ENCODE measurements around the gene UNC13A. TPM values are rescaled to one million over a fixed set of nuclear protein-coding genes. Genes with fewer than 3 reads are reported as not detected.
A peak's percentile ranks its signal among the peaks of the same experiment; 100 is the strongest.

UNC13A gene
- total and polyA plus RNA-seq, 2 of the 13 experiments (the other 11 are each of a cell fraction or from before 2014, with no cell fraction given): 0.11 to 0.45 TPM

DNA sequence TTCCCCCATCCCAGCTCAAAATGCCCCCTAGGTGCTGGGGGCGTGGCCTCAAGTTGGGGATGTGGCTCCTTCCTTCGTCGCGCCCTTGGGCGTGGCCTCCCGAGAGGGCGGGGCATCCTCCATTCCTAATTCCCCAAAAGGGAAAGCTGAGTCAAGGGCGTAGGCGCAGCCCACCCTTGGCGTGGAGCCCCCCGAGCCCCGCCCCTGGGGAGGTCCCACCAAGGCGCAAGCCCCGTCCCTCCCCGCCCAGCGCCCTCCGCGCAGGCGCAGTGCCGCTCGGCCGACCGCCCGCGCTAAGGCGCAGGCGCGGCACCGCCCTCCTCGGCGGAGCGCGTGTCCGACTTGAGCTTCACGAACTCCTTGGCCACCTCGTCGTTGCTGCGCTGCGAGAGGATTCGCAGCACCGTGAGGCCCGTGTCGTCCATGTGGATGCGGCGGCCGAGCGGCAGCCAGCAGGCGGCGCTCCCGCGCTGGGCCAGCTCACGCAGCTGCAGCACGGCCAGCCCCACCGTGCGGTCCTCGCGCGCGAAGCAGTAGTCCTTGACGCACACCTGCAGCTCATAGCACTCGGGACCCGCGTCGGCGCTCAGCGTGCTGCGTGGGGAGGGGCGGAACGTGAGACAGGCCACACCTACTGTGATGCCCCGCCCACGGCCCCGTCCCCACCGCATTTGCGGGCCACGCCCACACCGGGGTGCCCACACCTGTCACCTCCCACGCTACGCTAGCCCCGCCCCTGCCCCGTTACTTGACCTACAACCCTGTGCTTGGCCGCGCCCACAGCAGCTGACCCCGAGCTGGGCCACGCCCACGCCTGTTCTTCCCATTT lies 82.2 kb downstream of the UNC13A start (continued):
- TF ChIP-seq, protein P1, sequence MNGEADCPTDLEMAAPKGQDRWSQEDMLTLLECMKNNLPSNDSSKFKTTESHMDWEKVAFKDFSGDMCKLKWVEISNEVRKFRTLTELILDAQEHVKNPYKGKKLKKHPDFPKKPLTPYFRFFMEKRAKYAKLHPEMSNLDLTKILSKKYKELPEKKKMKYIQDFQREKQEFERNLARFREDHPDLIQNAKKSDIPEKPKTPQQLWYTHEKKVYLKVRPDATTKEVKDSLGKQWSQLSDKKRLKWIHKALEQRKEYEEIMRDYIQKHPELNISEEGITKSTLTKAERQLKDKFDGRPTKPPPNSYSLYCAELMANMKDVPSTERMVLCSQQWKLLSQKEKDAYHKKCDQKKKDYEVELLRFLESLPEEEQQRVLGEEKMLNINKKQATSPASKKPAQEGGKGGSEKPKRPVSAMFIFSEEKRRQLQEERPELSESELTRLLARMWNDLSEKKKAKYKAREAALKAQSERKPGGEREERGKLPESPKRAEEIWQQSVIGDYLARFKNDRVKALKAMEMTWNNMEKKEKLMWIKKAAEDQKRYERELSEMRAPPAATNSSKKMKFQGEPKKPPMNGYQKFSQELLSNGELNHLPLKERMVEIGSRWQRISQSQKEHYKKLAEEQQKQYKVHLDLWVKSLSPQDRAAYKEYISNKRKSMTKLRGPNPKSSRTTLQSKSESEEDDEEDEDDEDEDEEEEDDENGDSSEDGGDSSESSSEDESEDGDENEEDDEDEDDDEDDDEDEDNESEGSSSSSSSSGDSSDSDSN (CRISPR knock-in tag; IDR thresholded peaks at IDR 0.05): no peak; the same call in 1 of the 2 replicates
- TF ChIP-seq ZNF101 (CRISPR knock-in tag; IDR thresholded peaks at IDR 0.05; ENCODE audit: borderline replicate concordance, low read depth) (peak; percentile 88; the same call in 1 of the 2 replicates), SRSF9 (IDR thresholded peaks at IDR 0.05; ENCODE audit: borderline replicate concordance, insufficient read depth, low read depth, low read length, poor library complexity, severe bottlenecking) (no peak), GFI1 (CRISPR knock-in tag; IDR thresholded peaks at IDR 0.05; ENCODE audit: borderline replicate concordance) (peak; percentile 91), SOX6 (IDR thresholded peaks at IDR 0.05) (no peak), SOX6 (CRISPR knock-in tag; IDR thresholded peaks at IDR 0.05) (no peak; the same call in 1 of the 2 replicates), MAFK (conservative IDR thresholded peaks at IDR 0.05 in 1 of 2, IDR thresholded peaks at IDR 0.05 in 1 of 2; ENCODE audit: low read length in 2 of 2) (no peak), BRD4 (CRISPR knock-in tag; IDR thresholded peaks at IDR 0.05) (peak; percentile 92), NKX3-1 (CRISPR knock-in tag; IDR thresholded peaks at IDR 0.05) (peak; percentile 99), ZNF431 (CRISPR knock-in tag; IDR thresholded peaks at IDR 0.05; ENCODE audit: borderline replicate concordance, low read depth) (peak; percentile 96), ZNF17 (CRISPR knock-in tag; IDR thresholded peaks at IDR 0.05) (peak; percentile 96), ZNF788 (CRISPR knock-in tag; IDR thresholded peaks at IDR 0.05; ENCODE audit: borderline replicate concordance) (peak; percentile 94; the same call in 1 of the 2 replicates), EEA1 (CRISPR knock-in tag; IDR thresholded peaks at IDR 0.05; ENCODE audit: borderline replicate concordance) (peak; percentile 97), NR1H2 (CRISPR knock-in tag; IDR thresholded peaks at IDR 0.05; ENCODE audit: borderline replicate concordance, low read depth) (peak; percentile 98), TCF7L2 (IDR thresholded peaks at IDR 0.05; ENCODE audit: low read depth, low read length) (no peak), NR2F1 (CRISPR knock-in tag; IDR thresholded peaks at IDR 0.05) (no peak), RAD51 (IDR thresholded peaks at IDR 0.05; ENCODE audit: borderline replicate concordance) (no peak)
- TF ChIP-seq, protein P2, sequence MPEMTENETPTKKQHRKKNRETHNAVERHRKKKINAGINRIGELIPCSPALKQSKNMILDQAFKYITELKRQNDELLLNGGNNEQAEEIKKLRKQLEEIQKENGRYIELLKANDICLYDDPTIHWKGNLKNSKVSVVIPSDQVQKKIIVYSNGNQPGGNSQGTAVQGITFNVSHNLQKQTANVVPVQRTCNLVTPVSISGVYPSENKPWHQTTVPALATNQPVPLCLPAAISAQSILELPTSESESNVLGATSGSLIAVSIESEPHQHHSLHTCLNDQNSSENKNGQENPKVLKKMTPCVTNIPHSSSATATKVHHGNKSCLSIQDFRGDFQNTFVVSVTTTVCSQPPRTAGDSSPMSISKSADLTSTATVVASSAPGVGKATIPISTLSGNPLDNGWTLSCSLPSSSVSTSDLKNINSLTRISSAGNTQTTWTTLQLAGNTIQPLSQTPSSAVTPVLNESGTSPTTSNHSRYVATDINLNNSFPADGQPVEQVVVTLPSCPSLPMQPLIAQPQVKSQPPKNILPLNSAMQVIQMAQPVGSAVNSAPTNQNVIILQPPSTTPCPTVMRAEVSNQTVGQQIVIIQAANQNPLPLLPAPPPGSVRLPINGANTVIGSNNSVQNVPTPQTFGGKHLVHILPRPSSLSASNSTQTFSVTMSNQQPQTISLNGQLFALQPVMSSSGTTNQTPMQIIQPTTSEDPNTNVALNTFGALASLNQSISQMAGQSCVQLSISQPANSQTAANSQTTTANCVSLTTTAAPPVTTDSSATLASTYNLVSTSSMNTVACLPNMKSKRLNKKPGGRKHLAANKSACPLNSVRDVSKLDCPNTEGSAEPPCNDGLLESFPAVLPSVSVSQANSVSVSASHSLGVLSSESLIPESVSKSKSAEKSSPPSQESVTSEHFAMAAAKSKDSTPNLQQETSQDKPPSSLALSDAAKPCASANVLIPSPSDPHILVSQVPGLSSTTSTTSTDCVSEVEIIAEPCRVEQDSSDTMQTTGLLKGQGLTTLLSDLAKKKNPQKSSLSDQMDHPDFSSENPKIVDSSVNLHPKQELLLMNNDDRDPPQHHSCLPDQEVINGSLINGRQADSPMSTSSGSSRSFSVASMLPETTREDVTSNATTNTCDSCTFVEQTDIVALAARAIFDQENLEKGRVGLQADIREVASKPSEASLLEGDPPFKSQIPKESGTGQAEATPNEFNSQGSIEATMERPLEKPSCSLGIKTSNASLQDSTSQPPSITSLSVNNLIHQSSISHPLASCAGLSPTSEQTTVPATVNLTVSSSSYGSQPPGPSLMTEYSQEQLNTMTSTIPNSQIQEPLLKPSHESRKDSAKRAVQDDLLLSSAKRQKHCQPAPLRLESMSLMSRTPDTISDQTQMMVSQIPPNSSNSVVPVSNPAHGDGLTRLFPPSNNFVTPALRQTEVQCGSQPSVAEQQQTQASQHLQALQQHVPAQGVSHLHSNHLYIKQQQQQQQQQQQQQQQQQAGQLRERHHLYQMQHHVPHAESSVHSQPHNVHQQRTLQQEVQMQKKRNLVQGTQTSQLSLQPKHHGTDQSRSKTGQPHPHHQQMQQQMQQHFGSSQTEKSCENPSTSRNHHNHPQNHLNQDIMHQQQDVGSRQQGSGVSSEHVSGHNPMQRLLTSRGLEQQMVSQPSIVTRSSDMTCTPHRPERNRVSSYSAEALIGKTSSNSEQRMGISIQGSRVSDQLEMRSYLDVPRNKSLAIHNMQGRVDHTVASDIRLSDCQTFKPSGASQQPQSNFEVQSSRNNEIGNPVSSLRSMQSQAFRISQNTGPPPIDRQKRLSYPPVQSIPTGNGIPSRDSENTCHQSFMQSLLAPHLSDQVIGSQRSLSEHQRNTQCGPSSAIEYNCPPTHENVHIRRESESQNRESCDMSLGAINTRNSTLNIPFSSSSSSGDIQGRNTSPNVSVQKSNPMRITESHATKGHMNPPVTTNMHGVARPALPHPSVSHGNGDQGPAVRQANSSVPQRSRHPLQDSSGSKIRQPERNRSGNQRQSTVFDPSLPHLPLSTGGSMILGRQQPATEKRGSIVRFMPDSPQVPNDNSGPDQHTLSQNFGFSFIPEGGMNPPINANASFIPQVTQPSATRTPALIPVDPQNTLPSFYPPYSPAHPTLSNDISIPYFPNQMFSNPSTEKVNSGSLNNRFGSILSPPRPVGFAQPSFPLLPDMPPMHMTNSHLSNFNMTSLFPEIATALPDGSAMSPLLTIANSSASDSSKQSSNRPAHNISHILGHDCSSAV (CRISPR knock-in tag; IDR thresholded peaks at IDR 0.05; ENCODE audit: borderline replicate concordance): peak; percentile 82; the same call in 1 of the 2 replicates

Measured in HepG2 (cell line).